Sigmoid colon (tissue), 3 donors: ENCODE measurements around the gene TIAM1.

Experiments
- CTCF ChIP-seq, 4 experiments: fragments of 450-650 bp in 3 of 4; fragments of 200-600 bp in 1 of 4; IDR thresholded peaks; one replicate each; pipeline ENCODE4 v1.5.1; 2016 to 2019; ENCODE audit warnings: antibody characterized with exemption in 4 of 4, mild to moderate bottlenecking in 3 of 4, moderate library complexity in 2 of 4
- POLR2A ChIP-seq, 2 donors: fragments of 450-650 bp; IDR thresholded peaks; one replicate each; pipeline ENCODE4 v1.6.1; 2016; ENCODE audit warnings: antibody characterized with exemption in 2 of 2, mild to moderate bottlenecking in 2 of 2, moderate library complexity in 2 of 2

- TF ChIP-seq POLR2A (IDR thresholded peaks at IDR 0.05) (no peak), CTCF (IDR thresholded peaks at IDR 0.05) (no peak)
Observed at GRCh38 chr21:31119199-31119598, 224.9 kb downstream of the TIAM1 start.
